Endothelial cell of umbilical vein (primary cell): Measurements from ENCODE around the gene CEP83. TPM values are rescaled to one million over a fixed set of nuclear protein-coding genes. Genes with fewer than 3 reads are reported as not detected.

Experiments used
- BruUV-seq: library from RNA; stranded (reverse); fragments of 400-500 nt; replicated peaks from 2 replicates; lab custom pipeline; 2021; lab: Mats Ljungman, UMichigan
- CTCF ChIA-PET: fragments of 300-600, 350-600 bp; sonication (Branson Sonifier 250); formaldehyde crosslinking; loops from one replicate; lab custom pipeline; 2021; ENCODE audit warnings: antibody characterized with exemption, inconsistent platforms; lab: Charles Lee
- POLR2A ChIA-PET: fragments of 300-600, 350-600 bp; sonication (Branson Sonifier 250); formaldehyde crosslinking; loops from one replicate; lab custom pipeline; 2021; ENCODE audit warnings: antibody characterized with exemption, inconsistent platforms; lab: Charles Lee
- DNase-seq: peaks from one replicate; pipeline ENCODE4 v3.0.0-alpha.2; 2011; ENCODE audit warnings: low read depth, low spot score
- FAIRE-seq: peaks from 2 replicates; lab custom pipeline; 2011; peaks lifted over from hg19 to GRCh38; lab: Jason Lieb, UNC
- H2AFZ ChIP-seq: 2 replicates; pipeline ENCODE4 v1.6.0; 2012; ENCODE audit warnings: low read depth, low read length, control low read depth, inconsistent platforms
- H3K27ac ChIP-seq: 2 replicates; pipeline ENCODE4 v1.5.1; 2011; ENCODE audit warnings: low read depth, mild to moderate bottlenecking, control low read depth, low read length, moderate library complexity; ENCODE audit not compliant: insufficient read depth
- H3K27me3 ChIP-seq, 2 experiments: 2 replicates each; pipeline versions ENCODE4 v1.6.0 to v1.6.1; 2011; ENCODE audit warnings: low read length in 2 of 2, mixed read lengths in 1 of 2; ENCODE audit not compliant: control insufficient read depth in 2 of 2, insufficient read depth in 2 of 2
- H3K36me3 ChIP-seq, 2 experiments: 2 replicates in 1 of 2; 3 replicates in 1 of 2; pipeline ENCODE4 v1.5.1; 2011; ENCODE audit warnings: low read length in 2 of 2, mild to moderate bottlenecking in 1 of 2, moderate library complexity in 1 of 2; ENCODE audit not compliant: control insufficient read depth in 2 of 2, insufficient read depth in 2 of 2; ENCODE audit errors: extremely low read depth in 1 of 2
- H3K4me1 ChIP-seq: 3 replicates; pipeline ENCODE4 v1.5.1; 2011; ENCODE audit warnings: mild to moderate bottlenecking, low read length; ENCODE audit not compliant: control insufficient read depth, insufficient read depth; ENCODE audit errors: extremely low read depth
- H3K4me2 ChIP-seq: 2 replicates; pipeline ENCODE4 v1.6.1; 2011; ENCODE audit warnings: low read length, control low read depth, mixed read lengths; ENCODE audit not compliant: insufficient read depth
- H3K4me3 ChIP-seq, 3 experiments: fragments of 200-600 bp in 1 of 3; sonication (generic), shearing (Covaris generic) in 1 of 3; replicated peaks in 1 of 3; 2 replicates each; pipeline ENCODE4 v1.5.1; 2011 to 2016; ENCODE audit warnings: control low read depth in 3 of 3, low read length in 3 of 3, mild to moderate bottlenecking in 2 of 3, inconsistent platforms in 1 of 3, low read depth in 1 of 3, moderate library complexity in 1 of 3; ENCODE audit not compliant: insufficient read depth in 1 of 3
- H3K79me2 ChIP-seq: 2 replicates; pipeline ENCODE4 v1.6.0; 2012; ENCODE audit warnings: low read length, inconsistent platforms; ENCODE audit not compliant: control insufficient read depth, insufficient read depth
- H3K9ac ChIP-seq: replicated peaks from 2 replicates; pipeline ENCODE3; 2011; ENCODE audit warnings: low read length, control low read depth; ENCODE audit not compliant: insufficient read depth; ENCODE audit errors: extremely low read depth
- H3K9me1 ChIP-seq: replicated peaks from 3 replicates; pipeline ENCODE4 v1.6.0; 2011; ENCODE audit warnings: mild to moderate bottlenecking, low read length; ENCODE audit not compliant: control insufficient read depth, insufficient read depth; ENCODE audit errors: extremely low read depth
- H3K9me3 ChIP-seq: replicated peaks from 2 replicates; pipeline ENCODE4 v1.5.1; 2012; ENCODE audit warnings: low read length, inconsistent platforms; ENCODE audit not compliant: control insufficient read depth, insufficient read depth
- H4K20me1 ChIP-seq: replicated peaks from 2 replicates; pipeline ENCODE3; 2011; ENCODE audit warnings: mild to moderate bottlenecking, low read length; ENCODE audit not compliant: control insufficient read depth, insufficient read depth; ENCODE audit errors: extremely low read depth
- CTCF ChIP-seq, 2 donors: IDR thresholded peaks; 1 replicate in 1 of 2; 2 replicates in 1 of 2; pipeline ENCODE4 v1.5.1; 2011; ENCODE audit warnings: low read length in 2 of 2, mild to moderate bottlenecking in 2 of 2, moderate library complexity in 2 of 2, control low read depth in 1 of 2, inconsistent platforms in 1 of 2, low read depth in 1 of 2; ENCODE audit not compliant: insufficient read depth in 1 of 2; ENCODE audit errors: extremely low read depth in 1 of 2
- EZH2 ChIP-seq: IDR thresholded peaks from 2 replicates; pipeline ENCODE4 v1.6.1; 2012; ENCODE audit warnings: borderline replicate concordance, low read depth, mild to moderate bottlenecking, moderate library complexity, low read length, inconsistent platforms; ENCODE audit not compliant: severe bottlenecking
- FOS ChIP-seq: IDR thresholded peaks from 2 replicates; pipeline ENCODE4 v1.6.1; 2011; ENCODE audit warnings: mild to moderate bottlenecking, low read length, moderate library complexity, borderline replicate concordance; ENCODE audit not compliant: insufficient read depth
- GATA2 ChIP-seq: IDR thresholded peaks from 2 replicates; pipeline ENCODE4 v1.7.0; 2011; ENCODE audit warnings: low read depth, mild to moderate bottlenecking, moderate library complexity, mixed read lengths, low read length; ENCODE audit not compliant: insufficient read length, insufficient read depth
- MAX ChIP-seq: IDR thresholded peaks from 2 replicates; pipeline ENCODE4 v1.6.1; 2011; ENCODE audit not compliant: insufficient read depth, insufficient read length
- MYC ChIP-seq: IDR thresholded peaks from one replicate; pipeline ENCODE4 v1.6.1; 2011; ENCODE audit warnings: mild to moderate bottlenecking, low read depth, low read length
- dilution Hi-C: fragments of 300-500 bp; cut with MboI; formaldehyde crosslinking; loops from one replicate; pipeline ENCODE4 v1.15.0; 2019; ENCODE audit warnings: low sequenced_read_pairs; ENCODE audit not compliant: extremely low pct_ligation_motif_present
- intact Hi-C: fragments of 100-400 bp; cut with micrococcal nuclease; formaldehyde crosslinking; loops from one replicate; pipeline ENCODE4 v1.10.0; 2022
- polyA plus RNA-seq, 4 experiments: library from polyadenylated mRNA; depleted of rRNA in 3 of 4; stranded (reverse) in 3 of 4; unstranded in 1 of 4; fragments of >200 nt; gene quantifications; 2 replicates each; pipeline versions ENCODE4 v1.2.1 to v1.2.3, GENCODE V29; 2011 to 2012; ENCODE audit warnings: missing spikeins in 1 of 4
- total RNA-seq: library from RNA; stranded (reverse); gene quantifications from 2 replicates; pipeline ENCODE4 v1.2.3, GENCODE V29; 2021

The CEP83 gene
- total and polyA plus RNA-seq, 2 donors (not counting 3 experiments of a cell fraction or from before 2014, with no cell fraction given) = 2.9 to 15.3 TPM

- dilution Hi-C loops (no loop called here), intact Hi-C loops (no loop called here)
- ChIA-PET CTCF (interaction anchor here (1.0 to 1.4 kb wide), 3 partner anchors 20 to 28 kb away, joined by 3 to 4 read pairs (median 3); no protein-coding TSS in a partner anchor), POLR2A (no interaction called here)
- peak overlapping the region; percentile 3 for H3K4me2 ChIP-seq
- FAIRE-seq (peak; percentile 75), DNase-seq (peak; percentile 81)
- no peaks in the 10 kb centered on the region for H3K79me2 ChIP-seq
- TF ChIP-seq EZH2 = no peak
- TF ChIP-seq MYC = no peak
- peak; percentile 9 for TF ChIP-seq FOS
- TF ChIP-seq CTCF (IDR thresholded peaks at IDR 0.05; ENCODE audit: extremely low read depth in 1 of 2, insufficient read depth in 1 of 2, low read depth in 1 of 2, low read length in 2 of 2) = no peak
- TF ChIP-seq MAX = no peak
- no peak for TF ChIP-seq GATA2
- H4K20me1 ChIP-seq = no peaks in the 10 kb centered on the region
- no peak overlapping the region for H3K9ac ChIP-seq
- H3K36me3 ChIP-seq = no peaks in the 10 kb centered on the region
- no peaks in the 10 kb centered on the region for H3K9me3 ChIP-seq
- H3K4me3 ChIP-seq = no peak overlapping the region
- H3K27me3 ChIP-seq = no peaks in the 10 kb centered on the region
- H2AFZ ChIP-seq = no peak overlapping the region
- peaks cover 9% of the 10 kb centered on the region for H3K4me1 ChIP-seq
- no TSS peak for BruUV-seq
- H3K27ac ChIP-seq = no peak overlapping the region
- no peaks in the 10 kb centered on the region for H3K9me1 ChIP-seq
Measured at GRCh38 chr12:94336211-94336925, 123.3 kb downstream of the CEP83 start.
